ENCODE measurements around the gene TAOK1. TPM values are rescaled to one million over a fixed set of nuclear protein-coding genes. Genes with fewer than 3 reads are reported as not detected.

Gene TAOK1
- total and polyA plus RNA-seq, 2 of the 13 experiments (the other 11 are each of a cell fraction or from before 2014, with no cell fraction given) = 14.1 to 23.0 TPM

- 0 out of 2 replicates have a peak, but pooled peaks have one; percentile 38 for TF ChIP-seq ZNF446 (CRISPR knock-in tag; IDR thresholded peaks at IDR 0.05)
- peak; percentile 97; the same call in 1 of the 2 replicates for TF ChIP-seq ARID2 (CRISPR knock-in tag; IDR thresholded peaks at IDR 0.05; ENCODE audit: borderline replicate concordance)
- TF ChIP-seq HNF4G (IDR thresholded peaks at IDR 0.05; ENCODE audit: borderline replicate concordance, low read depth, low read length) = peak; percentile 26; the same call in 1 of the 2 replicates
- TF ChIP-seq HNF4G (CRISPR knock-in tag; IDR thresholded peaks at IDR 0.05; ENCODE audit: borderline replicate concordance, low read depth) = no peak
- TF ChIP-seq MED1 (CRISPR knock-in tag; IDR thresholded peaks at IDR 0.05) = 0 out of 2 replicates have a peak, but pooled peaks have one; percentile 18
- peak; percentile 65; the same call in 1 of the 2 replicates for TF ChIP-seq ZNF710 (CRISPR knock-in tag; IDR thresholded peaks at IDR 0.05; ENCODE audit: borderline replicate concordance)
- TF ChIP-seq, protein P1, sequence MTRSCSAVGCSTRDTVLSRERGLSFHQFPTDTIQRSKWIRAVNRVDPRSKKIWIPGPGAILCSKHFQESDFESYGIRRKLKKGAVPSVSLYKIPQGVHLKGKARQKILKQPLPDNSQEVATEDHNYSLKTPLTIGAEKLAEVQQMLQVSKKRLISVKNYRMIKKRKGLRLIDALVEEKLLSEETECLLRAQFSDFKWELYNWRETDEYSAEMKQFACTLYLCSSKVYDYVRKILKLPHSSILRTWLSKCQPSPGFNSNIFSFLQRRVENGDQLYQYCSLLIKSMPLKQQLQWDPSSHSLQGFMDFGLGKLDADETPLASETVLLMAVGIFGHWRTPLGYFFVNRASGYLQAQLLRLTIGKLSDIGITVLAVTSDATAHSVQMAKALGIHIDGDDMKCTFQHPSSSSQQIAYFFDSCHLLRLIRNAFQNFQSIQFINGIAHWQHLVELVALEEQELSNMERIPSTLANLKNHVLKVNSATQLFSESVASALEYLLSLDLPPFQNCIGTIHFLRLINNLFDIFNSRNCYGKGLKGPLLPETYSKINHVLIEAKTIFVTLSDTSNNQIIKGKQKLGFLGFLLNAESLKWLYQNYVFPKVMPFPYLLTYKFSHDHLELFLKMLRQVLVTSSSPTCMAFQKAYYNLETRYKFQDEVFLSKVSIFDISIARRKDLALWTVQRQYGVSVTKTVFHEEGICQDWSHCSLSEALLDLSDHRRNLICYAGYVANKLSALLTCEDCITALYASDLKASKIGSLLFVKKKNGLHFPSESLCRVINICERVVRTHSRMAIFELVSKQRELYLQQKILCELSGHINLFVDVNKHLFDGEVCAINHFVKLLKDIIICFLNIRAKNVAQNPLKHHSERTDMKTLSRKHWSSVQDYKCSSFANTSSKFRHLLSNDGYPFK (CRISPR knock-in tag; IDR thresholded peaks at IDR 0.05; ENCODE audit: borderline replicate concordance) = peak; percentile 60; the same call in 1 of the 2 replicates
- TF ChIP-seq REPIN1 (CRISPR knock-in tag; IDR thresholded peaks at IDR 0.05; ENCODE audit: borderline replicate concordance, low read depth) = no peak; the same call in 1 of the 2 replicates
- TF ChIP-seq TMF1 (CRISPR knock-in tag; IDR thresholded peaks at IDR 0.05; ENCODE audit: low read depth) = peak; percentile 86
- TF ChIP-seq ZNF792 (CRISPR knock-in tag; IDR thresholded peaks at IDR 0.05) = 0 out of 2 replicates have a peak, but pooled peaks have one; percentile 10
- 0 out of 2 replicates have a peak, but pooled peaks have one; percentile 31 for TF ChIP-seq TOPORS (CRISPR knock-in tag; IDR thresholded peaks at IDR 0.05)
- TF ChIP-seq ZNF451 (CRISPR knock-in tag; IDR thresholded peaks at IDR 0.05) = 0 out of 2 replicates have a peak, but pooled peaks have one; percentile 32
- TF ChIP-seq ZSCAN31 (CRISPR knock-in tag; IDR thresholded peaks at IDR 0.05; ENCODE audit: low read depth) = peak; percentile 56; the same call in 1 of the 2 replicates
- TF ChIP-seq TEAD2 (CRISPR knock-in tag; IDR thresholded peaks at IDR 0.05) = no peak
- no peak for TF ChIP-seq ATRX (CRISPR knock-in tag; IDR thresholded peaks at IDR 0.05; ENCODE audit: borderline replicate concordance)
- peak; percentile 73 to 82; a peak in 2 of 4 replicates for TF ChIP-seq HMGXB4 (CRISPR knock-in tag; IDR thresholded peaks at IDR 0.05; ENCODE audit: borderline replicate concordance in 1 of 2, low read depth in 1 of 2)
Measured at GRCh38 chr17:29565643-29566472, 175.7 kb downstream of the TAOK1 start (continued).

All from HepG2 (cell line).